ENCODE data around the gene SMTNL2. TPM values are rescaled to one million over a fixed set of nuclear protein-coding genes. Genes with fewer than 3 reads are reported as not detected.

The SMTNL2 gene
- polyA plus RNA-seq, 3 donors: 56.2 to 60.1 (median 57.6) TPM

GRCh38 chr17:4555873-4556759 lies 28.2 kb upstream of the SMTNL2 start:
- no peak for DNase-seq (ENCODE audit: extremely low read depth in 1 of 11, low read depth in 9 of 11, low spot score in 4 of 11)

GRCh38 chr17:4556996-4557395 lies 27.3 kb upstream of the SMTNL2 start:
- DNase-seq (ENCODE audit: extremely low read depth in 1 of 11, low read depth in 9 of 11, low spot score in 4 of 11): no peak

- no peak for DNase-seq (ENCODE audit: extremely low read depth in 1 of 11, low read depth in 9 of 11, low spot score in 4 of 11)
Observed at GRCh38 chr17:4557626-4558346, 26.5 kb upstream of the SMTNL2 start.

GRCh38 chr17:4558347-4558971 lies 25.9 kb upstream of the SMTNL2 start:
- no peak for DNase-seq (ENCODE audit: extremely low read depth in 1 of 11, low read depth in 9 of 11, low spot score in 4 of 11)

GRCh38 chr17:4559139-4559791 lies 25.1 kb upstream of the SMTNL2 start:
- DNase-seq (ENCODE audit: extremely low read depth in 1 of 11, low read depth in 9 of 11, low spot score in 4 of 11): no peak

- no peak for DNase-seq (ENCODE audit: extremely low read depth in 1 of 11, low read depth in 9 of 11, low spot score in 4 of 11)
Observed at GRCh38 chr17:4559966-4560365, 24.4 kb upstream of the SMTNL2 start.

- DNase-seq (ENCODE audit: extremely low read depth in 1 of 11, low read depth in 9 of 11, low spot score in 4 of 11): no peak
Observed at GRCh38 chr17:4560421-4560820, 23.9 kb upstream of the SMTNL2 start, which contains the start of gene GGT6. GGT6 (minus strand) TSS chr17:4560577; CDS start chr17:4560521, 56 bp downstream.

- DNase-seq (ENCODE audit: extremely low read depth in 1 of 11, low read depth in 9 of 11, low spot score in 4 of 11): no peak
Observed at GRCh38 chr17:4560837-4561256, 23.5 kb upstream of the SMTNL2 start.

- no peak for DNase-seq (ENCODE audit: extremely low read depth in 1 of 11, low read depth in 9 of 11, low spot score in 4 of 11)
Observed at GRCh38 chr17:4562015-4562969, 22.0 kb upstream of the SMTNL2 start.

GRCh38 chr17:4565209-4566141 lies 18.9 kb upstream of the SMTNL2 start:
- DNase-seq (ENCODE audit: extremely low read depth in 1 of 11, low read depth in 9 of 11, low spot score in 4 of 11): peak in 3 of 11 donors; percentile 58 to 73 (median 70)

- DNase-seq (ENCODE audit: extremely low read depth in 1 of 11, low read depth in 9 of 11, low spot score in 4 of 11): peak in 6 of 11 donors; percentile 67 to 83 (median 72)
Observed at GRCh38 chr17:4566785-4567184, 17.5 kb upstream of the SMTNL2 start.

GRCh38 chr17:4569591-4569990 lies 14.7 kb upstream of the SMTNL2 start:
- no peak for DNase-seq (ENCODE audit: extremely low read depth in 1 of 11, low read depth in 9 of 11, low spot score in 4 of 11)

GRCh38 chr17:4572131-4572530 lies 12.2 kb upstream of the SMTNL2 start:
- no peak for DNase-seq (ENCODE audit: extremely low read depth in 1 of 11, low read depth in 9 of 11, low spot score in 4 of 11)

GRCh38 chr17:4573115-4573514 lies 11.2 kb upstream of the SMTNL2 start:
- DNase-seq (ENCODE audit: extremely low read depth in 1 of 11, low read depth in 9 of 11, low spot score in 4 of 11): no peak

GRCh38 chr17:4573669-4574068 lies 10.7 kb upstream of the SMTNL2 start:
- DNase-seq (ENCODE audit: extremely low read depth in 1 of 11, low read depth in 9 of 11, low spot score in 4 of 11): no peak

GRCh38 chr17:4574448-4575045 lies 9.8 kb upstream of the SMTNL2 start:
- no peak for DNase-seq (ENCODE audit: extremely low read depth in 1 of 11, low read depth in 9 of 11, low spot score in 4 of 11)

- no peak for DNase-seq (ENCODE audit: extremely low read depth in 1 of 11, low read depth in 9 of 11, low spot score in 4 of 11)
Observed at GRCh38 chr17:4576161-4576558, 8.2 kb upstream of the SMTNL2 start.
